ENCODE measurements around the gene NEB. TPM values are rescaled to one million over a fixed set of nuclear protein-coding genes. Genes with fewer than 3 reads are reported as not detected.

Gene NEB
- total and polyA plus RNA-seq, 2 of the 4 experiments (the other 2 are of a cell fraction) = under 0.01 TPM; not detected in 1

GRCh38 chr2:151616760-151617339 is 117.4 kb downstream of the NEB start:
- in situ Hi-C loops (cut with MboI; ENCODE audit: low sequenced_read_pairs) = no loop called here
- BruUV-seq (replicated peaks) = no TSS peak
- Histone ChIP-seq H2AK9ac (replicated peaks; ENCODE audit: low read depth, low read length, poor library complexity) (no peak overlapping the region), H3K14ac (replicated peaks; ENCODE audit: low read depth, low read length) (no peak overlapping the region), H4K91ac (ENCODE audit: insufficient read depth, low read depth, low read length) (no peak overlapping the region), H3K56ac (ENCODE audit: extremely low read depth, insufficient read depth, low read length) (no peak overlapping the region), H3K18ac (ENCODE audit: low read depth, low read length) (no peak overlapping the region), H3K23ac (ENCODE audit: low read depth, low read length) (no peak overlapping the region), H3K4me1 (ENCODE audit: control insufficient read depth, insufficient read depth, low read length) (no peaks in the 10 kb centered on the region), H3K4me3 (ENCODE audit: insufficient read depth, low read depth, low read length) (no peak overlapping the region), H2AFZ (replicated peaks; ENCODE audit: low read length, poor library complexity) (no peak overlapping the region), H4K20me1 (ENCODE audit: insufficient read depth, low read length) (no peaks in the 10 kb centered on the region), H3K27me3 (ENCODE audit: control insufficient read depth, insufficient read depth, low read length) (no peaks in the 10 kb centered on the region), H3K27ac (ENCODE audit: insufficient read depth, low read length) (no peak overlapping the region), H3K4ac (ENCODE audit: low read depth, low read length) (no peak overlapping the region), H3K79me1 (ENCODE audit: low read depth in 1 of 2, low read length in 2 of 2) (no peaks in the 10 kb centered on the region), H2AK5ac (ENCODE audit: low read depth, low read length) (no peak overlapping the region), H4K5ac (ENCODE audit: low read depth, low read length) (no peak overlapping the region), H2BK5ac (ENCODE audit: low read depth, low read length, poor library complexity, severe bottlenecking) (no peak overlapping the region), H2BK20ac (ENCODE audit: low read depth, low read length) (no peak overlapping the region), H3K9me1 (ENCODE audit: insufficient read depth, low read length) (peaks cover 3% of the 10 kb centered on the region; the same call in 1 of the 2 replicates), H3K9ac (ENCODE audit: low read depth, low read length) (no peak overlapping the region), H3K36me3 (ENCODE audit: control insufficient read depth, insufficient read depth, low read length) (no peaks in the 10 kb centered on the region), H2BK120ac (ENCODE audit: low read depth, low read length) (no peak overlapping the region), H2BK15ac (ENCODE audit: low read depth, low read length) (no peak overlapping the region), H3K9me3 (ENCODE audit: control insufficient read depth, insufficient read depth, low read length) (no peaks in the 10 kb centered on the region), H4K8ac (ENCODE audit: low read depth in 2 of 2, low read length in 2 of 2) (no peak overlapping the region), H3K4me2 (ENCODE audit: low read depth, low read length) (no peak overlapping the region)
- DNase-seq (no peak), ATAC-seq (ENCODE audit: low read depth) (no peak)
- ChIA-PET POLR2A (ENCODE audit: unreplicated experiment) (no interaction called here), CTCF (no interaction called here)
- TF ChIP-seq BHLHE40 (IDR thresholded peaks at IDR 0.05; ENCODE audit: low read depth, low read length) (no peak), CTCF (conservative IDR thresholded peaks at IDR 0.05; ENCODE audit: low read depth, low read length) (no peak), CEBPB (IDR thresholded peaks at IDR 0.05; ENCODE audit: low read depth, low read length) (no peak), ELK1 (IDR thresholded peaks at IDR 0.05; ENCODE audit: borderline replicate concordance, low read depth, low read length) (no peak), RCOR1 (IDR thresholded peaks at IDR 0.05; ENCODE audit: insufficient replicate concordance, low read length) (no peak), MXI1 (IDR thresholded peaks at IDR 0.05; ENCODE audit: borderline replicate concordance, low read depth, low read length) (no peak), FOS (IDR thresholded peaks at IDR 0.05; ENCODE audit: low read depth, low read length) (no peak), MAZ (IDR thresholded peaks at IDR 0.05; ENCODE audit: borderline replicate concordance, low read depth, low read length) (no peak), CHD1 (IDR thresholded peaks at IDR 0.05; ENCODE audit: low read depth, low read length) (no peak), MAFK (IDR thresholded peaks at IDR 0.05; ENCODE audit: low read depth, low read length) (no peak), USF2 (IDR thresholded peaks at IDR 0.05; ENCODE audit: low read depth, low read length) (no peak), RFX5 (IDR thresholded peaks at IDR 0.05; ENCODE audit: low read depth, low read length) (no peak), RAD21 (IDR thresholded peaks at IDR 0.05; ENCODE audit: low read length) (no peak), SMC3 (IDR thresholded peaks at IDR 0.05; ENCODE audit: low read depth, low read length) (no peak), POLR2A (IDR thresholded peaks at IDR 0.05; ENCODE audit: low read depth, low read length) (no peak)
- intact Hi-C loops (cut with micrococcal nuclease) = no loop called here
- dilution Hi-C loops (cut with HindIII; ENCODE audit: low sequenced_read_pairs, unreplicated experiment) = no loop called here
- WGBS, 2 experiments (ENCODE audit: extremely low coverage in 2 of 2, insufficient read length in 1 of 2) = 100% methylated on average over 1 of the region's 2 CpGs; no CpG with 5 or more reads in 1 of the 2 experiments

All from IMR-90 (cell line).